OCI-LY3 (cell line): ENCODE results near the gene NAGPA.
A peak's percentile ranks its signal among the peaks of the same experiment; 100 is the strongest.

Source experiments
- H2AFZ ChIP-seq: fragments of 200-600, 300-600 bp; shearing (Covaris generic); 2 replicates; pipeline ENCODE4 v1.6.0; 2014; ENCODE audit warnings: antibody characterized with exemption, low read depth, low read length
- H3K27ac ChIP-seq: fragments of 200-600, 300-600 bp; sonication (generic); 2 replicates; pipeline ENCODE4 v1.5.1; 2014; ENCODE audit warnings: mild to moderate bottlenecking, low read length, moderate library complexity, mixed read lengths
- H3K27me3 ChIP-seq: fragments of 200-600, 300-600 bp; sonication (generic); 2 replicates; pipeline ENCODE4 v1.6.1; 2014; ENCODE audit warnings: low read depth, low read length, mixed read lengths
- H3K36me3 ChIP-seq: fragments of 200-600, 300-600 bp; sonication (generic); replicated peaks from 2 replicates; pipeline ENCODE3; 2014; ENCODE audit warnings: low read depth, low read length, mixed read lengths
- H3K4me1 ChIP-seq: fragments of 300-600, 200-600 bp; sonication (generic); 2 replicates; pipeline ENCODE4 v1.6.1; 2014; ENCODE audit warnings: low read length, mixed read lengths
- H3K4me2 ChIP-seq: fragments of 200-600, 300-600 bp; sonication (generic); 2 replicates; pipeline ENCODE4 v1.6.1; 2014; ENCODE audit warnings: low read length, mixed read lengths
- H3K4me3 ChIP-seq: fragments of 300-600, 200-600 bp; sonication (generic); 2 replicates; pipeline ENCODE4 v1.5.1; 2014; ENCODE audit warnings: antibody characterized with exemption, mild to moderate bottlenecking, low read length, moderate library complexity
- H3K79me2 ChIP-seq: fragments of 300-600, 200-600 bp; shearing (Covaris generic); 2 replicates; pipeline ENCODE4 v1.6.1; 2014; ENCODE audit warnings: mild to moderate bottlenecking, low read length, mixed read lengths
- H3K9ac ChIP-seq: fragments of 300-600, 200-600 bp; shearing (Covaris generic); 2 replicates; pipeline ENCODE4 v1.6.0; 2014; ENCODE audit warnings: mild to moderate bottlenecking, low read length, moderate library complexity
- H3K9me3 ChIP-seq: fragments of 200-600, 300-600 bp; shearing (Covaris generic); 2 replicates; pipeline ENCODE4 v1.6.1; 2014; ENCODE audit warnings: low read length, mixed read lengths; ENCODE audit not compliant: insufficient read depth
- H4K20me1 ChIP-seq: fragments of 200-600, 300-600 bp; sonication (generic); 2 replicates; pipeline ENCODE4 v1.6.1; 2016; ENCODE audit warnings: low read length, mixed read lengths; ENCODE audit not compliant: insufficient read depth
- EZH2phosphoT487 ChIP-seq: fragments of 200-600 bp; shearing (Covaris generic); IDR thresholded peaks from 2 replicates; pipeline ENCODE4 v1.6.1; 2018; ENCODE audit warnings: antibody characterized with exemption, mixed run types, low read depth
- TF ChIP-seq, protein P1 (sequence below): fragments of 200-600, 300-600 bp; sonication (generic); IDR thresholded peaks from 2 replicates; pipeline ENCODE4 v1.5.1; 2014; ENCODE audit warnings: antibody characterized with exemption, low read length, low read depth

NAGPA gene

DNA sequence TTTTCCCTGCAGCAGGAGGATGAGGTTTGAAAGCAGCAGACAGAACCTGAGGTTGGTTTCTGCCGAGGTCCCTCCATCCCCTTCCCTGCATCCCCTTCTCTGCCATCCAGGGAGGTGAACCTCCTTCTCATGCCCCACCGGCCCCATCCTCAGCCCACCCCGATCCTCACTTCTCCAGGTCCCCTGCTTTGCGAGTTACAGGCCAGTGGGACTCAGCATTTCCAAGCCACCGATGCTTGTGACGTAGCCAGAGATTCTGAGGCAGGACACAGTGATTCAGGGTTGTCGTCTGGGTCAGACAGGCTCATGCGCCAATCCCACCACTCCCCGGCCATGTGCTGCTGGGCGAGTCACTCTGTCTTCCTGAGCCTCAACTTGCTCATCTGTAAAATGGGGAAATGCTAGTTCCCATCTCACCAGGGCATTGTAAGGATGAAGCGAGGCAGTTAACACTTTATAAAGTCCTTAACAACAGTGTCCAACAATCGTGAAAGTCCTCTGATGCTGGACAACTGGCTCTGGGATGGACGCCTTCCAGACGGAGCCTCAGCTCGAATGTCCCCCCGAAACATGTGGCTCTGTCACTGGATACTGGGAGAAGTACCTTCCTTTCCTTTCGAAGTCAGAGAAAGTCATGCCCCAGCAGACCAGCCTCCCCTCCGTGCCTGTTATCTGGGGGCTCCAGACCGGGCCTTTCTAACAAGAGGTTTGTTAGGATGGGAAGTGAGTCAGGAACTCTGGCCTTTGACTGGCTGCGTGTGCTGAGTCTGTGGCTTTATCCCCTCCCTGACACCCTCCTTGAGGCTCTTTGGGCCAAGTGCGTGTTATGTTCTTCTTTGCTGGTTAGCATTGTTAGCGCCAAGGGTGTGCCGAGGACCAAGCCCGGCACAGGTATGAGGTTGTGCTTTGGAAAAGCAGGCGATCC is 53.7 kb downstream of the NAGPA start:
- H2AFZ ChIP-seq, result no peak overlapping the region
- TF ChIP-seq, protein P1, sequence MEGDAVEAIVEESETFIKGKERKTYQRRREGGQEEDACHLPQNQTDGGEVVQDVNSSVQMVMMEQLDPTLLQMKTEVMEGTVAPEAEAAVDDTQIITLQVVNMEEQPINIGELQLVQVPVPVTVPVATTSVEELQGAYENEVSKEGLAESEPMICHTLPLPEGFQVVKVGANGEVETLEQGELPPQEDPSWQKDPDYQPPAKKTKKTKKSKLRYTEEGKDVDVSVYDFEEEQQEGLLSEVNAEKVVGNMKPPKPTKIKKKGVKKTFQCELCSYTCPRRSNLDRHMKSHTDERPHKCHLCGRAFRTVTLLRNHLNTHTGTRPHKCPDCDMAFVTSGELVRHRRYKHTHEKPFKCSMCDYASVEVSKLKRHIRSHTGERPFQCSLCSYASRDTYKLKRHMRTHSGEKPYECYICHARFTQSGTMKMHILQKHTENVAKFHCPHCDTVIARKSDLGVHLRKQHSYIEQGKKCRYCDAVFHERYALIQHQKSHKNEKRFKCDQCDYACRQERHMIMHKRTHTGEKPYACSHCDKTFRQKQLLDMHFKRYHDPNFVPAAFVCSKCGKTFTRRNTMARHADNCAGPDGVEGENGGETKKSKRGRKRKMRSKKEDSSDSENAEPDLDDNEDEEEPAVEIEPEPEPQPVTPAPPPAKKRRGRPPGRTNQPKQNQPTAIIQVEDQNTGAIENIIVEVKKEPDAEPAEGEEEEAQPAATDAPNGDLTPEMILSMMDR, result no peak
- TF ChIP-seq EZH2phosphoT487, result no peak
- no peak overlapping the region for H3K9ac ChIP-seq
- H4K20me1 ChIP-seq, result peaks cover 3% of the 10 kb centered on the region; the same call in 1 of the 2 replicates
- peaks cover 18% of the 10 kb centered on the region for H3K4me1 ChIP-seq
- H3K79me2 ChIP-seq, result no peaks in the 10 kb centered on the region
- peaks cover 3% of the 10 kb centered on the region; the same call in 1 of the 2 replicates for H3K9me3 ChIP-seq
- H3K4me2 ChIP-seq, result no peak overlapping the region
- peaks cover 3% of the 10 kb centered on the region for H3K36me3 ChIP-seq
- H3K27me3 ChIP-seq, result peaks cover 7% of the 10 kb centered on the region
- no peak overlapping the region for H3K4me3 ChIP-seq
- no peak overlapping the region for H3K27ac ChIP-seq

DNA sequence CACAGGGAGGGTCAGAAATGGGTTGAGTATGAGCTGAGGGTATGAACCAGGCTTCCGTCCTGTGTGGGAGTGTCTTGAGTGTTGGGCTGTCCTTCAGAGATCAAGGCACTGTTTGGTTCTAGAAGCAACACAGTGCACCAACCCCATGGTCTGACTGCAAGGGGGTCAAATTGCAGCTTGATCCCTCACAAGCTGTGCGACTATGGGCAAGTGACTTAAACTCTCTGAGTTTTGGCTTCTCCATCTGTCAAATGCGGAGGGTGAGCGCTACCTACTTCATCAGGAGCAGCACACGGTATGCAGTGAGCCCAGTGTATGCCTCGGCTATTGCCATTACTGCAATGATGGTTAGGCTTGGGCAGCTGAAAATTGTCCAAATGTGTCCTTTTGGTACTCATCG is 54.6 kb downstream of the NAGPA start:
- Histone ChIP-seq H3K4me2 (no peak overlapping the region), H3K79me2 (no peaks in the 10 kb centered on the region), H3K9ac (no peak overlapping the region), H3K4me1 (peaks cover 14% of the 10 kb centered on the region), H3K27me3 (peaks cover 7% of the 10 kb centered on the region), H3K36me3 (peaks cover 3% of the 10 kb centered on the region), H3K27ac (no peak overlapping the region), H2AFZ (no peak overlapping the region), H3K9me3 (peaks cover 3% of the 10 kb centered on the region; the same call in 1 of the 2 replicates), H4K20me1 (peaks cover 3% of the 10 kb centered on the region; the same call in 1 of the 2 replicates), H3K4me3 (no peak overlapping the region)
- TF ChIP-seq, protein P1, result no peak
- no peak for TF ChIP-seq EZH2phosphoT487

DNA sequence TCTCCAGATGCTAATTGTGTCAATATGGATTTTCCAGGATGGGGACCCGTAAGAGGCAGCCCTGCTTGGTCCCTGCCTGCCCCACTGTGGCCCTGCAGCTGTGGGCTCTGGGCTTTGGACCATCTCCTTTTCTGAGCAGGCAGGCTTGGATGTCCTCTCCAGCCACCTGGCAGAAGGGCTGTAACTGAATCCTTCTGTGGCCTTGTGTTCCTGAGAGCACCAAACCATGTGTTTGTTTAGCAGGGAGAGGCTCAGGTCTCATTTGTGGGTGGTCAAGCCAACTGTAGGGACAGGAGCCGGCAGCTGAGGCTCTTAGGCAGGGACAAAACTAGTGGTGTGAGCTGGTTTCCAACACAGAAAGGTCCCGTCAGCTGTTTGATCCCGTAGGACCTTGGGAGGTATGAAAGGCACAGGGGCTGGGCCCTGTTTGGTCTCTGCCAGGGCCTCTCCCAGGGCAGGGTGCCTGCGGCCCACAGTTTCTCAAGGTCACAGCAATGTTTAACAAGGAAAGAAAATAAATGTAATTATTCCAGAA is 57.1 kb downstream of the NAGPA start:
- Histone ChIP-seq H3K4me3 (no peak overlapping the region), H3K9me3 (no peaks in the 10 kb centered on the region), H3K79me2 (no peaks in the 10 kb centered on the region), H3K36me3 (peaks cover 3% of the 10 kb centered on the region), H3K4me1 (peaks cover 19% of the 10 kb centered on the region), H3K27me3 (peaks cover 14% of the 10 kb centered on the region), H4K20me1 (peaks cover 3% of the 10 kb centered on the region; the same call in 1 of the 2 replicates), H3K9ac (no peak overlapping the region), H2AFZ (no peak overlapping the region), H3K27ac (peak overlapping the region; percentile 25; the same call in 1 of the 2 replicates), H3K4me2 (peak overlapping the region; percentile 52)
- TF ChIP-seq, protein P1, result no peak
- TF ChIP-seq EZH2phosphoT487, result no peak

DNA sequence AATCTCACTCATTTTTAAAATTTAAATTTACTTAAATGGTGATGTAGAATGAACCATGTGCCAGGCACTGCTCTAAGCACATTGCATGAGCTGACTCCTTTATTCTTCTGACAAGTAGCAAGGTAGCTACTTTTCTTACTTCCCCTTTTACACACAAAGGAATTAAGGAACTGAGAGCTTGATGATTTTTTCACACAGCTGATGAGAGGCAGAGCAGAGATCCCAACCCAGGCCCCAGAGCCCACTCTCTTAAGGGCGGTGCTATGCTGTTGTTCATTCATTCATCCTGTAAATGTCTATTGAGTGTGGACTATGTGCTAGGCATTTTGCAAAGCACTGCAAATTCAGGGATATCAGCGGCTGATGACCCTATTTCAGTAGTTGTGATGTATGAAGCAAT is 57.7 kb downstream of the NAGPA start:
- Histone ChIP-seq H3K9me3 (no peaks in the 10 kb centered on the region), H3K9ac (no peak overlapping the region), H3K79me2 (no peaks in the 10 kb centered on the region), H3K4me1 (peaks cover 19% of the 10 kb centered on the region), H2AFZ (no peak overlapping the region), H3K4me2 (peak overlapping the region; percentile 52), H3K27ac (peak overlapping the region; percentile 44), H3K36me3 (peaks cover 3% of the 10 kb centered on the region), H4K20me1 (peaks cover 3% of the 10 kb centered on the region; the same call in 1 of the 2 replicates), H3K27me3 (peaks cover 19% of the 10 kb centered on the region), H3K4me3 (no peak overlapping the region)
- TF ChIP-seq, protein P1, result no peak
- TF ChIP-seq EZH2phosphoT487, result no peak
